ENCODE measurements around the gene KCNK17. TPM values are rescaled to one million over a fixed set of nuclear protein-coding genes. Genes with fewer than 3 reads are reported as not detected.

Gene KCNK17
- total and polyA plus RNA-seq, 2 donors (not counting 3 experiments of a cell fraction or from before 2014, with no cell fraction given), result not detected

GRCh38 chr6:39273406-39273821 lies 40.8 kb downstream of the KCNK17 start:
- no peaks in the 10 kb centered on the region for H3K27me3 ChIP-seq (ENCODE audit: control insufficient read depth in 2 of 2, insufficient read depth in 2 of 2, low read length in 2 of 2)
- ChIA-PET CTCF (no interaction called here), POLR2A (no interaction called here)
- TF ChIP-seq POLR2A (IDR thresholded peaks at IDR 0.05; ENCODE audit: low read depth, low read length), result no peak
- no peak for TF ChIP-seq FOS (IDR thresholded peaks at IDR 0.05; ENCODE audit: borderline replicate concordance, insufficient read depth, low read length)
- no peak for TF ChIP-seq MAX (IDR thresholded peaks at IDR 0.05; ENCODE audit: insufficient read depth, insufficient read length)
- TF ChIP-seq POLR2AphosphoS5 (IDR thresholded peaks at IDR 0.05; ENCODE audit: insufficient read depth, low read depth, low read length), result no peak
- no peak for TF ChIP-seq MYC (IDR thresholded peaks at IDR 0.05; ENCODE audit: low read depth, low read length)
- TF ChIP-seq EZH2 (IDR thresholded peaks at IDR 0.05; ENCODE audit: borderline replicate concordance, low read depth, low read length, severe bottlenecking), result no peak
- TF ChIP-seq JUN (IDR thresholded peaks at IDR 0.05; ENCODE audit: borderline replicate concordance, insufficient read depth, insufficient read length, low read depth), result no peak
- no peak for TF ChIP-seq GATA2 (IDR thresholded peaks at IDR 0.05; ENCODE audit: insufficient read depth, insufficient read length, low read depth, low read length)
- TF ChIP-seq, protein P1, sequence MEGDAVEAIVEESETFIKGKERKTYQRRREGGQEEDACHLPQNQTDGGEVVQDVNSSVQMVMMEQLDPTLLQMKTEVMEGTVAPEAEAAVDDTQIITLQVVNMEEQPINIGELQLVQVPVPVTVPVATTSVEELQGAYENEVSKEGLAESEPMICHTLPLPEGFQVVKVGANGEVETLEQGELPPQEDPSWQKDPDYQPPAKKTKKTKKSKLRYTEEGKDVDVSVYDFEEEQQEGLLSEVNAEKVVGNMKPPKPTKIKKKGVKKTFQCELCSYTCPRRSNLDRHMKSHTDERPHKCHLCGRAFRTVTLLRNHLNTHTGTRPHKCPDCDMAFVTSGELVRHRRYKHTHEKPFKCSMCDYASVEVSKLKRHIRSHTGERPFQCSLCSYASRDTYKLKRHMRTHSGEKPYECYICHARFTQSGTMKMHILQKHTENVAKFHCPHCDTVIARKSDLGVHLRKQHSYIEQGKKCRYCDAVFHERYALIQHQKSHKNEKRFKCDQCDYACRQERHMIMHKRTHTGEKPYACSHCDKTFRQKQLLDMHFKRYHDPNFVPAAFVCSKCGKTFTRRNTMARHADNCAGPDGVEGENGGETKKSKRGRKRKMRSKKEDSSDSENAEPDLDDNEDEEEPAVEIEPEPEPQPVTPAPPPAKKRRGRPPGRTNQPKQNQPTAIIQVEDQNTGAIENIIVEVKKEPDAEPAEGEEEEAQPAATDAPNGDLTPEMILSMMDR (IDR thresholded peaks at IDR 0.05; ENCODE audit: extremely low read depth in 1 of 2, insufficient read depth in 1 of 2, low read depth in 1 of 2, low read length in 2 of 2), result no peak
- no peak overlapping the region for H2AFZ ChIP-seq (ENCODE audit: low read depth, low read length)
- dilution Hi-C loops (cut with MboI; ENCODE audit: extremely low pct_ligation_motif_present, low sequenced_read_pairs), result no loop called here
- no peak overlapping the region for H3K4me2 ChIP-seq (ENCODE audit: insufficient read depth, low read length)
- DNase-seq (ENCODE audit: low read depth, low spot score), result no peak
- intact Hi-C loops (cut with micrococcal nuclease), result no loop called here
- H3K4me1 ChIP-seq (ENCODE audit: control insufficient read depth, extremely low read depth, insufficient read depth, low read length), result no peaks in the 10 kb centered on the region
- H4K20me1 ChIP-seq (replicated peaks; ENCODE audit: control insufficient read depth, extremely low read depth, insufficient read depth, low read length), result no peaks in the 10 kb centered on the region
- H3K9me3 ChIP-seq (replicated peaks; ENCODE audit: control insufficient read depth, insufficient read depth, low read length), result no peaks in the 10 kb centered on the region
- no peak overlapping the region for H3K4me3 ChIP-seq (replicated peaks in 1 of 3; ENCODE audit: insufficient read depth in 1 of 3, low read depth in 1 of 3, low read length in 3 of 3)
- no TSS peak for BruUV-seq (replicated peaks)
- no peaks in the 10 kb centered on the region for H3K79me2 ChIP-seq (ENCODE audit: control insufficient read depth, insufficient read depth, low read length)
- H3K9me1 ChIP-seq (replicated peaks; ENCODE audit: control insufficient read depth, extremely low read depth, insufficient read depth, low read length), result no peaks in the 10 kb centered on the region
- no peak for FAIRE-seq
- no peak overlapping the region for H3K27ac ChIP-seq (ENCODE audit: insufficient read depth, low read depth, low read length)
- H3K36me3 ChIP-seq (ENCODE audit: control insufficient read depth in 2 of 2, extremely low read depth in 1 of 2, insufficient read depth in 2 of 2, low read length in 2 of 2), result no peaks in the 10 kb centered on the region
- no peak overlapping the region for H3K9ac ChIP-seq (replicated peaks; ENCODE audit: extremely low read depth, insufficient read depth, low read length)
